Esophagus muscularis mucosa (tissue), 4 donors: ENCODE measurements around the gene ADCY3.

ENCODE experiments used
- EP300 ChIP-seq: sonication (generic); formaldehyde crosslinking; IDR thresholded peaks from one replicate; pipeline ENCODE4 v1.6.1; 2017; ENCODE audit warnings: antibody characterized with exemption
- POLR2A ChIP-seq: fragments of 450-650 bp; IDR thresholded peaks from one replicate; pipeline ENCODE4 v1.6.1; 2017; ENCODE audit warnings: antibody characterized with exemption, moderate library complexity, mild to moderate bottlenecking, low read depth
- POLR2AphosphoS5 ChIP-seq, 2 donors: sonication (generic); formaldehyde crosslinking; IDR thresholded peaks; one replicate each; pipeline ENCODE4 v1.6.1; 2017; ENCODE audit warnings: antibody characterized with exemption in 2 of 2
- TF ChIP-seq, protein P1 (sequence below), 3 experiments: fragments of 200-600 bp in 2 of 3; fragments of 450-650 bp in 1 of 3; sonication (generic) in 2 of 3; IDR thresholded peaks; one replicate each; pipeline ENCODE4 v1.5.1; 2017 to 2019; ENCODE audit warnings: antibody characterized with exemption in 3 of 3, mild to moderate bottlenecking in 2 of 3, moderate library complexity in 1 of 3

DNA sequence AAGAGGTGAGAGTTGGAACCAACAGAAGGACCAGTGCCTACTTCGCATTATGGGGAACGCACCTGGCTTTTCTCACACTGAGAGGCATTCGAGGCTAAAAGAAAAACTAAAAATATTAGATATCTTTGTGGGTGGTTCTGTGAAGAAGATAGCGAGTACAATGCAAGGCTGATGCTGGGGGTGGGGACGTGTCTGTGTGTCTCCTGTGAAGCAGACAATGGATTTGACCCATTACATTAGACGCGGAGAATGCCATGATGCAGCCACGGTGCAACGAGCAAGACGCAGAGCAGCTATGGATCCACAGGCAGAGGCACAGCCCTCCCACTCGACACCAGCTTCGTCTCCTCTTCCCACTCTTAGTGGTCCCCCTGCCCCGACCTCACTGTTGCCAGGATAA is 61.0 kb downstream of the ADCY3 start:
- TF ChIP-seq POLR2AphosphoS5 (IDR thresholded peaks at IDR 0.05): no peak
- TF ChIP-seq, protein P1, sequence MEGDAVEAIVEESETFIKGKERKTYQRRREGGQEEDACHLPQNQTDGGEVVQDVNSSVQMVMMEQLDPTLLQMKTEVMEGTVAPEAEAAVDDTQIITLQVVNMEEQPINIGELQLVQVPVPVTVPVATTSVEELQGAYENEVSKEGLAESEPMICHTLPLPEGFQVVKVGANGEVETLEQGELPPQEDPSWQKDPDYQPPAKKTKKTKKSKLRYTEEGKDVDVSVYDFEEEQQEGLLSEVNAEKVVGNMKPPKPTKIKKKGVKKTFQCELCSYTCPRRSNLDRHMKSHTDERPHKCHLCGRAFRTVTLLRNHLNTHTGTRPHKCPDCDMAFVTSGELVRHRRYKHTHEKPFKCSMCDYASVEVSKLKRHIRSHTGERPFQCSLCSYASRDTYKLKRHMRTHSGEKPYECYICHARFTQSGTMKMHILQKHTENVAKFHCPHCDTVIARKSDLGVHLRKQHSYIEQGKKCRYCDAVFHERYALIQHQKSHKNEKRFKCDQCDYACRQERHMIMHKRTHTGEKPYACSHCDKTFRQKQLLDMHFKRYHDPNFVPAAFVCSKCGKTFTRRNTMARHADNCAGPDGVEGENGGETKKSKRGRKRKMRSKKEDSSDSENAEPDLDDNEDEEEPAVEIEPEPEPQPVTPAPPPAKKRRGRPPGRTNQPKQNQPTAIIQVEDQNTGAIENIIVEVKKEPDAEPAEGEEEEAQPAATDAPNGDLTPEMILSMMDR (IDR thresholded peaks at IDR 0.05): no peak
- TF ChIP-seq EP300: no peak
- TF ChIP-seq POLR2A: no peak
